HEK293 (cell line): ENCODE results near the gene SUSD2.

Source experiments
- CTCF ChIA-PET: fragments of 350-600 bp; formaldehyde crosslinking; extraction: SDS; loops from one replicate; lab custom pipeline; 2021; ENCODE audit warnings: antibody characterized with exemption; lab: Yijun Ruan, JAX
- POLR2A ChIA-PET: fragments of 300-600 bp; formaldehyde crosslinking; extraction: SDS; loops from one replicate; lab custom pipeline; 2020; ENCODE audit warnings: antibody characterized with exemption, inconsistent platforms; lab: Yijun Ruan, JAX
- H3K27ac ChIP-seq: fragments of 200-500 bp; sonication (Bioruptor generic); 2 replicates; pipeline ENCODE4 v1.5.1; 2014; ENCODE audit warnings: low read depth, low read length, control low read depth, inconsistent platforms; ENCODE audit errors: extremely low read depth
- H3K36me3 ChIP-seq, 2 experiments: fragments of 200-500 bp in 1 of 2; sonication (Bioruptor generic) in 1 of 2; 1 replicate in 1 of 2; 2 replicates in 1 of 2; pipeline ENCODE4 v1.5.1; 2014 to 2017; ENCODE audit warnings: inconsistent platforms in 2 of 2, low read length in 2 of 2; ENCODE audit not compliant: control insufficient read depth in 2 of 2, insufficient read depth in 1 of 2
- H3K4me1 ChIP-seq: fragments of 200-500 bp; sonication (Bioruptor generic); 2 replicates; pipeline ENCODE4 v1.5.1; 2014; ENCODE audit warnings: mild to moderate bottlenecking, low read length, inconsistent platforms; ENCODE audit not compliant: control insufficient read depth, insufficient read depth
- H3K4me3 ChIP-seq: 2 replicates; pipeline ENCODE4 v1.5.1; 2011; ENCODE audit warnings: low read depth, mild to moderate bottlenecking, control low read depth, low read length, moderate library complexity
- H3K9me3 ChIP-seq: fragments of 200-500 bp; sonication (Bioruptor generic); 2 replicates; pipeline ENCODE4 v1.5.1; 2014; ENCODE audit warnings: low read depth, low read length, inconsistent platforms; ENCODE audit not compliant: control insufficient read depth, insufficient read depth
- CTCF ChIP-seq: fragments of 450-650 bp; formaldehyde crosslinking; IDR thresholded peaks from 2 replicates; pipeline ENCODE4 v1.5.1; 2016; ENCODE audit warnings: missing biosample characterization, missing genetic modification characterization
- GLI4 ChIP-seq: fragments of 450-650 bp; formaldehyde crosslinking; IDR thresholded peaks from 2 replicates; pipeline ENCODE4 v1.5.1; 2016; ENCODE audit warnings: missing biosample characterization, missing genetic modification characterization
- INSM2 ChIP-seq: fragments of 450-650 bp; formaldehyde crosslinking; IDR thresholded peaks from 2 replicates; pipeline ENCODE4 v1.5.1; 2016; ENCODE audit warnings: missing biosample characterization, missing genetic modification characterization
- KLF9 ChIP-seq: fragments of 450-650 bp; formaldehyde crosslinking; IDR thresholded peaks from 2 replicates; pipeline ENCODE4 v1.5.1; 2016; ENCODE audit warnings: missing biosample characterization, missing genetic modification characterization, low read depth
- MZF1 ChIP-seq: fragments of 450-650 bp; formaldehyde crosslinking; IDR thresholded peaks from 2 replicates; pipeline ENCODE4 v1.5.1; 2017; ENCODE audit warnings: missing biosample characterization, missing genetic modification characterization, borderline replicate concordance
- PRDM2 ChIP-seq: fragments of 450-650 bp; formaldehyde crosslinking; IDR thresholded peaks from 2 replicates; pipeline ENCODE4 v1.5.1; 2016; ENCODE audit warnings: missing biosample characterization, missing genetic modification characterization, borderline replicate concordance
- SP7 ChIP-seq: fragments of 450-650 bp; formaldehyde crosslinking; IDR thresholded peaks from 2 replicates; pipeline ENCODE4 v1.5.1; 2016; ENCODE audit warnings: missing biosample characterization, missing genetic modification characterization
- ZBTB48 ChIP-seq: fragments of 450-650 bp; formaldehyde crosslinking; IDR thresholded peaks from 2 replicates; pipeline ENCODE4 v1.5.1; 2016; ENCODE audit warnings: missing biosample characterization, missing genetic modification characterization
- ZNF112 ChIP-seq: fragments of 450-650 bp; formaldehyde crosslinking; IDR thresholded peaks from 2 replicates; pipeline ENCODE4 v1.5.0; 2017; ENCODE audit warnings: missing biosample characterization, missing genetic modification characterization
- ZNF157 ChIP-seq: fragments of 450-650 bp; formaldehyde crosslinking; IDR thresholded peaks from 2 replicates; pipeline ENCODE4 v1.5.1; 2016; ENCODE audit warnings: missing biosample characterization, missing genetic modification characterization
- ZNF174 ChIP-seq: fragments of 450-650 bp; formaldehyde crosslinking; IDR thresholded peaks from 2 replicates; pipeline ENCODE4 v1.5.0; 2017; ENCODE audit warnings: missing biosample characterization, mild to moderate bottlenecking, missing genetic modification characterization
- ZNF2 ChIP-seq: fragments of 450-650 bp; formaldehyde crosslinking; IDR thresholded peaks from 2 replicates; pipeline ENCODE4 v1.5.1; 2016; ENCODE audit warnings: missing biosample characterization, missing genetic modification characterization
- ZNF223 ChIP-seq: fragments of 450-650 bp; formaldehyde crosslinking; IDR thresholded peaks from 2 replicates; pipeline ENCODE4 v1.5.1; 2016; ENCODE audit warnings: missing biosample characterization, missing genetic modification characterization
- ZNF37A ChIP-seq: fragments of 450-650 bp; IDR thresholded peaks from 2 replicates; pipeline ENCODE4 v1.5.1; 2018; ENCODE audit warnings: missing biosample characterization, missing genetic modification characterization
- ZNF544 ChIP-seq: fragments of 450-650 bp; formaldehyde crosslinking; IDR thresholded peaks from 2 replicates; pipeline ENCODE4 v1.5.0; 2017; ENCODE audit warnings: missing biosample characterization, missing genetic modification characterization
- ZNF600 ChIP-seq: fragments of 450-650 bp; formaldehyde crosslinking; IDR thresholded peaks from 2 replicates; pipeline ENCODE4 v1.5.1; 2016; ENCODE audit warnings: missing biosample characterization, missing genetic modification characterization
- ZNF623 ChIP-seq: fragments of 450-650 bp; formaldehyde crosslinking; IDR thresholded peaks from 2 replicates; pipeline ENCODE4 v1.5.1; 2016; ENCODE audit warnings: missing biosample characterization, missing genetic modification characterization
- ZNF645 ChIP-seq: fragments of 450-650 bp; formaldehyde crosslinking; IDR thresholded peaks from 2 replicates; pipeline ENCODE4; 2016; ENCODE audit warnings: missing biosample characterization, missing genetic modification characterization
- ZNF677 ChIP-seq: fragments of 450-650 bp; IDR thresholded peaks from 2 replicates; pipeline ENCODE4 v1.5.0; 2018; ENCODE audit warnings: missing biosample characterization, mild to moderate bottlenecking, missing genetic modification characterization, moderate library complexity
- ZNF704 ChIP-seq: fragments of 450-650 bp; formaldehyde crosslinking; IDR thresholded peaks from 2 replicates; pipeline ENCODE4 v1.5.1; 2016; ENCODE audit warnings: missing biosample characterization, missing genetic modification characterization
- ZNF777 ChIP-seq: fragments of 450-650 bp; formaldehyde crosslinking; IDR thresholded peaks from 2 replicates; pipeline ENCODE4 v1.5.1; 2017; ENCODE audit warnings: missing biosample characterization, missing genetic modification characterization, borderline replicate concordance
- ZNF837 ChIP-seq: fragments of 450-650 bp; formaldehyde crosslinking; IDR thresholded peaks from 2 replicates; pipeline ENCODE4 v1.5.1; 2016; ENCODE audit warnings: missing biosample characterization, missing genetic modification characterization
- ZSCAN16 ChIP-seq: fragments of 450-650 bp; formaldehyde crosslinking; IDR thresholded peaks from 2 replicates; pipeline ENCODE4 v1.5.1; 2016; ENCODE audit warnings: missing biosample characterization, missing genetic modification characterization

The SUSD2 gene

GRCh38 chr22:24160546-24160945 lies 20.7 kb upstream of the SUSD2 start:
- ChIA-PET POLR2A (no interaction called here), CTCF (interaction anchor here (10.1 kb wide), 1 partner anchor 17 kb away, joined by 114 read pairs; the partner anchor contains the start of gene SUSD2)
- Histone ChIP-seq H3K9me3 (no peaks in the 10 kb centered on the region), H3K4me1 (peaks cover 11% of the 10 kb centered on the region), H3K27ac (no peak overlapping the region), H3K36me3 (peaks cover 0 to 38% of the 10 kb centered on the region in 2 experiments; a peak in 1 of 3 replicates), H3K4me3 (no peak overlapping the region)
- TF ChIP-seq ZNF2 (tag by site-specific recombination) (no peak), SP7 (tag by site-specific recombination) (no peak), ZNF623 (tag by site-specific recombination) (no peak), ZNF223 (tag by site-specific recombination) (no peak), CTCF (tag by site-specific recombination) (no peak), ZNF645 (tag by site-specific recombination) (no peak), GLI4 (tag by site-specific recombination) (no peak), ZBTB48 (tag by site-specific recombination) (no peak), ZNF704 (tag by site-specific recombination) (no peak), ZNF837 (no peak), ZNF544 (no peak), ZSCAN16 (tag by site-specific recombination) (no peak), ZNF600 (tag by site-specific recombination) (no peak), ZNF174 (no peak)

GRCh38 chr22:24161485-24161884 lies 19.8 kb upstream of the SUSD2 start:
- Histone ChIP-seq H3K27ac (no peak overlapping the region), H3K4me3 (no peak overlapping the region), H3K9me3 (no peaks in the 10 kb centered on the region), H3K4me1 (peaks cover 9% of the 10 kb centered on the region), H3K36me3 (peaks cover 0 to 47% of the 10 kb centered on the region in 2 experiments; a peak in 1 of 3 replicates)
- ChIA-PET CTCF (interaction anchor here (0.5 to 10.1 kb wide), 2 partner anchors 16 to 671 kb away, joined by 3 to 114 read pairs; partner anchors contain the start of gene SUSD2), POLR2A (no interaction called here)
- no peak for TF ChIP-seq MZF1
- TF ChIP-seq ZNF677 (tag by site-specific recombination), result no peak
- no peak for TF ChIP-seq KLF9
- no peak for TF ChIP-seq ZNF777 (tag by site-specific recombination)
- TF ChIP-seq PRDM2 (tag by site-specific recombination), result no peak
- TF ChIP-seq INSM2 (tag by site-specific recombination), result no peak
- no peak for TF ChIP-seq ZNF157 (tag by site-specific recombination)
- no peak for TF ChIP-seq ZNF112 (tag by site-specific recombination)
- TF ChIP-seq ZNF37A, result no peak
- no peak for TF ChIP-seq CTCF (tag by site-specific recombination)
